Coronary artery (tissue), 2 donors: Measurements from ENCODE around the gene NUDT2.
A peak's percentile ranks its signal among the peaks of the same experiment; 100 is the strongest.
"Not testable (repeated sequence)": the region's sequence is repeated elsewhere in the genome, so short reads cannot be mapped to it uniquely, and the experiment has no call there.

Experiments
- DNase-seq: peaks from one replicate; pipeline ENCODE4 v3.0.0-alpha.2; 2017; ENCODE audit warnings: low spot score
- H3K27ac ChIP-seq, 2 donors: fragments of 200-600 bp; sonication (generic); one replicate each; pipeline ENCODE4 v1.5.1; 2016 to 2019
- H3K4me3 ChIP-seq: fragments of 200-600 bp; sonication (generic); 2 replicates; pipeline ENCODE4 v1.5.1; 2016; ENCODE audit warnings: mild to moderate bottlenecking, moderate library complexity
- CTCF ChIP-seq: fragments of 200-600 bp; sonication (generic); IDR thresholded peaks from one replicate; pipeline ENCODE4 v1.5.1; 2019; ENCODE audit warnings: antibody characterized with exemption

The NUDT2 gene

GRCh38 chr9:34365282-34365681 lies 35.9 kb downstream of the NUDT2 start:
- H3K4me3 ChIP-seq, result no peak overlapping the region
- no peak overlapping the region for H3K27ac ChIP-seq
- DNase-seq, result no peak
- TF ChIP-seq CTCF, result no peak

- Histone ChIP-seq H3K27ac (no peak overlapping the region), H3K4me3 (no peak overlapping the region)
- DNase-seq, result no peak
- TF ChIP-seq CTCF, result no peak
Measured at GRCh38 chr9:34366365-34366764, 37.0 kb downstream of the NUDT2 start.

GRCh38 chr9:34367751-34368410 lies 38.5 kb downstream of the NUDT2 start:
- H3K4me3 ChIP-seq, H3K27ac ChIP-seq, DNase-seq: not testable (repeated sequence)

GRCh38 chr9:34368796-34369195 lies 39.4 kb downstream of the NUDT2 start:
- not testable (repeated sequence) for H3K27ac ChIP-seq, DNase-seq, H3K4me3 ChIP-seq

GRCh38 chr9:34369636-34370035 lies 40.3 kb downstream of the NUDT2 start:
- no peak for TF ChIP-seq CTCF
- DNase-seq, result no peak
- no peak overlapping the region for H3K27ac ChIP-seq
- H3K4me3 ChIP-seq, result no peak overlapping the region

GRCh38 chr9:34370335-34370969 lies 41.1 kb downstream of the NUDT2 start:
- Histone ChIP-seq H3K4me3 (no peak overlapping the region), H3K27ac (no peak overlapping the region)
- no peak for TF ChIP-seq CTCF
- no peak for DNase-seq

- no peak for TF ChIP-seq CTCF
- no peak for DNase-seq
- H3K4me3 ChIP-seq, result peak overlapping the region; percentile 21
- H3K27ac ChIP-seq, result no peak overlapping the region
Measured at GRCh38 chr9:34370970-34371880, 41.9 kb downstream of the NUDT2 start.
